Stimulated activated CD4-positive, alpha-beta T cell treated with anti-CD3 and anti-CD28 coated beads, Interleukin-4, amount 100 ng/mL, for 24 hours (primary cell): Measurements from ENCODE around the gene SMAD7.

Experiments
- DNase-seq: peaks from one replicate; pipeline ENCODE4 v3.0.0-alpha.2; 2020

SMAD7 gene

DNA sequence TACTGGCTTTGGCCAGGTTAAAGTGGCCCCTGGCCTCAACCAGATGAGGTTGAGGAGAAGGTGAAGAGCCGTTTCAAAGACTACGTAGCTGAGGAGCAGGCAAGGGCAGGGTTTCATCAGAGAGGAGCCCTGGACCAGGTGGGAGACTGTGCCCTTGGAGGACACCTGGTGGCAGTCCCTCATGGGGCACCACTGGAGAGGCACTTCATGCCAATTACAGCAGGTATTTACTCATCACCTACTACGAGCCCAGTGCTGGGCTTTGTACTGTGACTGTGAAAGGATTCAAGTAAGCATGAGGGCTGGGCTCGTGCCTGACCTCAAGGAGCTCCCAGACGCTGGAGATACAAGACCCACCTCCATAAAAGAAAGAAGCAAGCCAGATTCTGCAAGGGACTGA lies 37.6 kb downstream of the SMAD7 start:
- DNase-seq: peak; percentile 45

DNA sequence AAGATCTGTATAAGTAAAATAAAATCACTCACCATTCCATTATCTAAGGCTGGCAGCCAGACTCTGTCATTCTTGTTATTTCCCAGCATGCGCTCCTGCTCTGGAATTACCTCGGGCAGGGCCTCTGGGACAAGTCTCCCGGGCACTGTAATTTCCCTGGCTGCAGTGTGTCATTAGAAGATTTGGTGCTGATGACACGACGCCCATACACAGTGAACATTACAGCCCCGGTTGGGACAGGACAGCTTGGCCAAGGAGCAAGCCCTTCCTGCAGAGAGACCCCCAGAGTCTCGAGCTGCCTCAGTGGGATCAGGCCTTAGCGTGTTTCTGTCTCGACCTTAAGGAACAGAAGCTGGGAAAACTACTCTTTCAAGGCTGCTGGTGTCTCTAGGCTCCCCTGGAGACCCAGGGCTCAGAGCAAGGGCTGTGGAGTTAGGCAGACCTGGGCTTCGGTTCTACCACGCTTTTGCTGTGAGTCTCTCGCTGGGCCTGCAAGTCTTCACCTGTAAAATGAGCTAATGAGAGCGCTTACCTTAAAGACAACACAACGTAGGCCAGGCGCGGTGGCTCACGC lies 39.7 kb downstream of the SMAD7 start:
- no peak for DNase-seq

DNA sequence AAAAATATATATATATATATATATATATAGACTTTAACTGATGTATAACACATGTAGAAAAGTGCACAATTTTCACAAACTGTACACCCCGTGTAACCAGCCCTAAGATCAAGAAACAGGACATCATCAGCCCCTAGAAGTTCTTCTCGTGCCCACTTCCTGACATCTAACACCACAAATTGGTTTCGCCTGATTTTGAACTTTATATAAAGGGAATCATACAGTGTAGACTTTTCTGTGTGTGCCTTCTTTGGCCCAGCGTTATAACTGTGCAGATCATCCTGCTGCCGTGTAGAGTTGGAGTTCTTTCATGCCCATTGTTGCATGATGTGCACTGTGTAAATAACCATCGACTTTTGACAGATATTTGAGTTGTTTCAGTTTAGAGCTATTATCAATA lies 41.0 kb downstream of the SMAD7 start:
- no peak for DNase-seq

DNA sequence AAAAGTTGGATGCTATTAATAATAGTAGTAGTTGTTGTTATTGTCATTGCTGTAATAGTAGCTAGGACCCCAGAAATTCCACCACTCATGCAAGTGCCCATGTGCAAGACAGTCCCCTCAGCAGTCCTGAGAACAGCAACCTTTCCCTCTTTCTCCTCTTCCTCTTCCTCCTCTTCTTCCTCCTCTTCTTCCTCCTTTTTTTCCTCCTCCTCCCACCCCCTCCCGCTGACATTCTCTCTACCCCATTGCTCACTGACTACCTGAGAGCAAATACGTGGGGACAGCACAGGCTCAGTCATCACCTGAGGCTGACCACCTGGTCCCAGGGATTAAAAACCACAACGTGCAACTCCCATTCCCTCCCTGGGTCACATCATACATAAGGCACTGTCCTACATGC lies 41.8 kb downstream of the SMAD7 start:
- no peak for DNase-seq

DNA sequence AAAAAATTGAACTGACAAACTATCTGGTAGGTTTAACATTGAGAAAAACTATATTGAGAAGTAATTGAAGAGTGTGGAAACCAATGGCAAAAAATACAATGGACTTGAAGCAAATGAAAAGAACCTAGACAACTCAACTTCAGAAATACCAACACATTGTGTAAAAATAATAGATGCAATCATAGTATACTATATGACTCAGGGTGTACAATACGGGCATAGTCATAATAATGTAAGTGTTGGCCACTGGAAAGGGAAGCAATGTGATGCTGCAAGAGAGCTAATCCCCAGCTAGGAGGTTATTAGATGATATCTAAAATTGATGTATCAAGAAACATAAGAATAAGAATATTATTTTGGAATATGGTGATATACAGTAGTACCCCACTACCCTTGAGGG lies 45.3 kb downstream of the SMAD7 start:
- DNase-seq: no peak

DNA sequence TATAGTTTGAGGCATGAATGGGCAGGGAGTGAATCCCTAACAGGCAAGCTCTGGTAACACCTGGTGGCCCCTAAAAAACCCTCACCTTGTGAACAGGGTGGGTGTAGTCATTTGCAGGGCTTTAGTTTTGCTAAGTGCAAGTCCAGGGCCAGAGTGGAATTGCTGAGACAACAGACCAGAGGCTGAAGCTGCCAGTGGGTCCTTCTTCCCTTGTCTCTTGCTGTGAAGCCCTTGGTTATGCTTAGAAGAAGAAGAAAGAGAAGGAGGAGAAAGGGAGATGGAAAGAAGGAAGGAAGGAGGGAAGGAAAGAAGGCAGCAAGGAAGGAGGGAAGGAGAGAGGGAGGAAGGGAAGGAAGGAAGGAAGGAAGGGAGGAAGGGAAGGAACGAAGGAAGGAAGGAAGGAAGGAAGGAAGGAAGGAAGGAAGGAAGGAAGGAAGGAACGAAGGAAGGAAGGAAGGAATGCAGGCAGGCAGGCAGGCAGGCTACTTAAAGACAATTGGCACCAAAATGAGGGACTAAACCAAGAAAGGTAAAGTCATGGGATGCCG lies 45.8 kb downstream of the SMAD7 start:
- no peak for DNase-seq

DNA sequence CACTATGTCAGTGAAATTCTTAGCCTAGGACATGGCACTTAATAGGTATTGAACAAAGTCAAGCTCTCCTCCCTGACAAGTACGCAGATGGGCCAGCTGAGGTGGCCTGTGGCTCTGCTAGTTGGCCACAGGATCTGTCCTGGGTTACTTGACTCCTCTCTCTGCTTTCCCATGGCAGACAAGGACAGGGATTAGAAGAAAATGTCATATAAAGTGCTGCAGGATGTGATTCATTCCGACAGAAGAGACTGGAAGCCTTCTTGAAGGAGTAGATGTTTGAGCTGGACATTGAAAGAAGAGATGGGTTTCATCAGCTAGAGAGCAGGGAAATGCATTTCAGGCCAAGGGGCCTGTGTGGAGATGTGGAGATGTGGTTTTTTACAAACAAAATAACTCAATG lies 46.7 kb downstream of the SMAD7 start:
- DNase-seq: no peak

DNA sequence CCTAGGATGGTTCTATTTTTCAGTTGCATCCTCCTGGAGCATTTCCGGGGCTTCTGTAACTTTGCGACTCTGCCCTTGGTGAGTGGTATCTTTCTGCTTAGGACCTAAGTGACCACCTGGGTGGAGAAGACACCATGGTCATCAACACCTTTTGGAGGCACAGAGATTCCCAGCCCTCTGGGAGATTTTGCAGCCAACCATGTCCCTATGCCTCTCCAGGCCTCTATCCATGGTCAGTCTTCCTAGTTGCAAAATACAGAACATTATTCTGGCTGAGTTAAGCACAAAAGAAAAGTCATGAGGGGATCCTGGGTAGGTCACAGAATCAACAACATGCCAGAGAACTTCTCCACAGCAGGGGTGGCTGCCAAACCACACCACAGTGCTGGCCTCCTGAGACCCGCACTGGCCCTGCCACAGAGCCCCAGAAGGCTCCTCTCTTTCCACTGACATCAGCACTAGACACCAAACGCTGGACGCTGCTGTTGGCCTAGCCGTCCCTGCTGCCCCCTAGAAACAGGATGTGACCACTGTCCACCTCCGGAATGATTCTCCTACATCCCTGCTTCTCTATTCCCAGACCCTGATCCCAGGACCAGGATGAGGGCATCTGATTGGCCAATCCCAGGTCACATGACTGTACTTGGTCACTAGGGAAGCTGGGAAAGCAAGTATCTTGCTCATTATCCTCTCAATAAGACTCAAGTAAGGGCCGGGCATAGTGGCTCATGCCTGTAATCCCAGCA lies 47.7 kb downstream of the SMAD7 start:
- no peak for DNase-seq

DNA sequence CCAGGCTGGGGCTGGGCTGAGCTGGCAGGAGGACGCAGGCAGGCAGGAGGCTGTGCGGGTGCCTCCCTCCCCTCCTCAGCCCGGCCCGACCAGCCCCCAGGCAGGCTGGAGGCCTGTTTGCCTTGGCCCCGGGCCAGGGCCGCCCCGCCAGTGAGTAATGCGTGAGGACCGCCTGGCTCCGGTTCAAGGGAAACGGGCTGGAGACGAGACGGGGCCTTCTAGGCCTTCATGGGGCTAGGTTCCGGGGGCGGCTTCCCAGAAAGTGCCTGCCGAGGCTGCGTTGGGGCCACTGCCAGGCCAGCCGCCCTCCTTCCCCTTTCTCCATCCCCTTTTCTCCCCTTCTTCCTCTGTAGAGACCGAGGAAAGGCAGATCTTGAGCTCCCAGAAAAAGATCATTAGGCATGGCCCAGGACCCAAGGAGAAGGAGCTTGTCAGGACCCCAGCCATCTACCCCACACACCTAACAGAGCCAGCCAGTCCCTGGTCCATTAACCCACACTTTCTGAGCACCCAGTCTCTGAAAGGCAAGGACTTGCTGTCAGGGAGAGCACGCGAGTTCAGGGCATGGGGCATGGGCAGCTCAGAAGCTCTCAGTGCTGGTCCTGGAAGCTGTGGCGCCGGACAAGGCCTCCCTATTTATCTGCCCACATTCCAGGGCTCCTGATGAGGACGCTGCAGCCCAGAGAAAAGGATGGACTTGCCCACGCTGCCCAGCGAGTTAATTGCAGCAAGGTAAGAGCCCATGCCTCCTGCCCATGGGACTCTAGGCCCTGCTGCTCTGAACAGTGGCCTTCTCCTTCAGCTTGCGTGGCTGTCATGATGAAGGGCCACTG lies 48.5 kb downstream of the SMAD7 start:
- no peak for DNase-seq

DNA sequence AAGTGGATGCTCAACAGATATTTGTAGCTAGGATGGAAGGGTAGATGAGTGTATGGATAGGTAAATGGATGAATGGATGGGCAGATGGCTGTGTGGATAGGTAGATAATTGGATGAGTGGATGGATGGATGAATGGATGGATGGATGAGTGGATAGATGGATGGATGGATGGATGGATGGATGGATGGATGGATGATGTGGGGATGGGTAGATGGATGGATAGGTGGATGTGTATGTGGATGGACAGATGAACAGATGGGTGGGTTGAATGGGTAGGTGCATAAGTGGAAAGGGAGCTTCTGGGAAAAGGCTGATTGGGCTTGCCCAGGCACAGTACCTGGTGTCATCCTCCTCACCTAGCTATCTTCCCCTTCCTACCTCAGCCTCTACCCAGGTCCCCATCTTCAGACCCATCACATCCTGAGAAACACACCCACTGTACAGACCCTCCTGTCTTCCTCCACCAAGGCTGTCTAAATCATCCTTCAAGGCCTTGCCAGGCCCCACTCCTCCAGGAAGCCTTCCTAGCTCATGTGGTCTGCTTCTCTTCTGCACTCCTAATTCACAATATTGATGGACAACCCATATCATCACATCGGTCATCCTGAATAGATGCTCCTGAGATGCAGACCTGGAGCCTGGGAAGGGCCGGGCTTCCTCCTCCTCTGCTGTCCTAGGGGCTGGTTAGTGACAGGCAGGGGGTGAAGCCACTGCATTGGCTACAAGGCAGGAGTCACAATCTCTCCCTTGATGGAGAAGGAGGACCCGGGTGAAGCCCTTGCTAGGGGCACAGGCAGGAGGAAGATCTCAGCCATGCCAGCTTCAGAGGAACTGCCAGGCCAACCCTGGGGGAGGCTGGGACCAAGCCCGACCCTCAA lies 49.4 kb downstream of the SMAD7 start:
- no peak for DNase-seq

DNA sequence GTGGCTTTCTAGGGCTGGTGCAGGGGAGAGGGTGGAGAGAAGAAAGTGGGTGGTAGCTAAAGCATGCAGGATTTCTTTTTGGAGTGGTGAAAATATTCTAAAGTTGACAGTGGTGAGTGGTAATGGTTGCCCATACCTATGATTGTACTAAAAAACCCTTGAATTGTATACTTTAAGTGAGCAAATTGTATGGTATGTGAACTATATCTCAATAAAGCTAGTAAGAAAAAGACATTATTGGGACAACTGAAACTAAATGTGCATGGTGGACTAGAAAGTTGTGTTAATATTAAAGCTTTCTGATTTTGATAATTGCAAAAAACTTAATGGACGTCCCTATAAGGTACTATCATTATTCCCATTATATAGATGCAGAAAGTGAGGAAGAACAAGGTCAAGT lies 50.3 kb downstream of the SMAD7 start:
- DNase-seq: no peak

DNA sequence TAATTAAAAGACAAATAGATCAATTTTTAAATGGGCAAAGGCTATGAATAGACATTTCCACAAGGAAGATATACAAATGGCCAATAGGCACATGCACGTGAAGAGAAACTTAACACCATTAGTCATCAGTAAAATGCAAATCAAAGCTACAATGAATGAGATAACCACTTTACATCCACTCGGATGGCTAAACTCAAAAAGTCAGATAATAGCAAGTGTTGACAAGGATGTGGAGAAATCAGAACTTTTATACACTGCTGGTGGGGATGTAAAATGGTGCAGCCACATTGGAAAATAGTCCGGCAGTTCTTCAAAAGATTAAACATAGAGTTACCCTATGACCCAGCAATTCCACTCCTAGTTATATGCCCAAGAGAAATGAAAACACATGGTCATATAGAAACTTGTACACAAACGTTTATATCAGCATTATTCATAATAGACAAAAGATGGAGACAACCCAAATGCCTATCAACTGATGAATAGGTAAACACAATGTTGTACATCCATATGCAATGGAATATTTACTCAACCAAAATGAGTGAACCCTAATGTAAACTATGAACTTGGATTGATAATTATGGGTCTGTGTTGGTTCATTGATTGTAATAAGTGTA lies 51.1 kb downstream of the SMAD7 start:
- DNase-seq: no peak

DNA sequence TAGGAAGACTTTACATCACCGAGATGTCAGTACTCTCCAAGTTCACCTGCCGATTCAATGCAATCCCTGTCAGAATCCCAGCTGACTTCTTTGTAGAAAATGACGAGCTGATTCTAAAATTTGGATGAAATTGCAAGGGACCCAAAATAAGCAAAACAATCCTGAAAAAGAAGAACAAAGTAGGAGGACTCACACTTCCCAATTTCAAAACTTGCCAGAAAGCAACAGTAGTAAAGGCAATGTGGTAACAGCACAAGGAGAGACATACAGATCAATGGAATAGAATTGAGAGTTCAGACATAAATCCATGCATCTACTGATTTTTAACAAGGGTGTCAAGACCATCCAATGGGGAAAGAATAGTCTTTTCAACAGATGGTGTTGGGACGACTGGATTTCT lies 52.2 kb downstream of the SMAD7 start:
- DNase-seq: no peak

DNA sequence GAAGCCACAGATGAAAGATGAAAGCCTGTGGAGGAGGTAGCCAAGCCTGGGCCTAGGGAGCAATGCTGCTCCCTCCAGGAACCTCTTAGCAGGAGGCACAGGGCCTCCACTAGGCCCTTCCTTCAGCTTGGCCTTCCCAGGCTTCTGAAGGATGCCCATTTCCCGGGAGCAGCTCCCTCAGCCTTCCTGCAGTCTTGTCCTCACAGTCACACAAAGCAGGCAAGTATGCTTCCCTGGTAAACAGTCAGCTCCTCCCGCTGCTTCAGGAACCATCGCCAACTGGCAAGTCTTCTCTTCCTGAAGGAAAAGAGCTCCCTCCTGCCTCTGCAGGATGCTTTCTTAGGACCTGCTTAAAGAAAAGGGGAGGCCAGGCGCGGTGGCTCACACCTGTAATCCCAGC lies 53.2 kb downstream of the SMAD7 start:
- no peak for DNase-seq

DNA sequence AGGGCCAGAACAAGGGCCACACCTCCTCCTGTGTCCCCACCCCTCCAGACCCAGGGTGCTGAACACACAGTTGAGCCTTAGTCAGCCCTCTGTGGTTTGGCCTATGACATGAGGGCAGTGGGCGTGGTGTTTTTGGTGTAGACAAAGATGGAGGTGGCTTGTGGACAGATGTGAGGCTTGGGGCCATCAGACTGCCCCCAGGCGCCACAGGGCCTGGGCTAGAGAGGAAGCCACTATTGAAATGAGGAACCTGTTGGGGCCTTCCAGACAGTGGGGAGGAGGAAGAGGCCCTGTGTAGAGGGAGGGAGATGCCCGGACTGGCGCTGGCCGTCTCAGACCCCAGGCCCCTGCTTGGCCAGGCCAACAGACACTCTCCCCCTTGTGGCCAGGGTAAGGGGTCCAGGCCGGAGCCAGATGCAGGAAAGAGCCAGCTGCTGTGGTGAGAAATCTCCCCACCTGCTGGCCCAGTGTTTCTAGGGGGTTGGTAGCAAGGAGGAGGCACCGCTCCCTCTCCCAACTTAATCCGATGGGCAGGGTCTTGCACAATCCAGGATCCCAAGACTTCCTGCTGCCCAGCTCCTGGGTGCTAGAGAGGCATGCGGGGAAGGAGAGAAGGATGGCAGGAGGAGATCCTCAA lies 53.8 kb downstream of the SMAD7 start:
- peak; percentile 17 for DNase-seq

DNA sequence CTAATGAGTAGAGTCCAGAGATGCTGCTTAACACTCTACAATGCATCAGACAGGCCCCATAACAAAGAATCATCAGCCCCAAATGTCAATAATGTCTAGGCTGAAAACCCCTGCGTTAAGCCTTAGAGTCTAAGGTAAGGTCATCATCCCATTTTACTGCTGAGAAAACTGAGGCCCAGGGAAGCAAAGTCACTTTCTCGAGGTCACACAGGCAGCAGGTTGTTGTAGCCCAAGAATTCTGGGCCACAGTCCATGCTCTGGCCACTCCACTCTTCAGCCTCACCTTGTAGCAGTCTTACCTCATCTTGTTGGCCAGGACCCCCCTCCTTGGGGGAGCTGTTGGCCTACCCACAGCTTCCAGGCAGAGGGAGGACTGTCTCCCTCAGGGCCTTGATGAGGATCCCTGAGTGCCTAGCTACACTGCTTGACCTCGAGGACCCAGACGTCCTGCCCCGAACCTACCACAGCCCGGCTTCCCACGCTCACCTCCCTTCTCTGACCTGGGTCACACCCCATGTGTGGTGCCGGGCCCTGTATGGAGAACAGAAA lies 54.4 kb downstream of the SMAD7 start:
- no peak for DNase-seq

DNA sequence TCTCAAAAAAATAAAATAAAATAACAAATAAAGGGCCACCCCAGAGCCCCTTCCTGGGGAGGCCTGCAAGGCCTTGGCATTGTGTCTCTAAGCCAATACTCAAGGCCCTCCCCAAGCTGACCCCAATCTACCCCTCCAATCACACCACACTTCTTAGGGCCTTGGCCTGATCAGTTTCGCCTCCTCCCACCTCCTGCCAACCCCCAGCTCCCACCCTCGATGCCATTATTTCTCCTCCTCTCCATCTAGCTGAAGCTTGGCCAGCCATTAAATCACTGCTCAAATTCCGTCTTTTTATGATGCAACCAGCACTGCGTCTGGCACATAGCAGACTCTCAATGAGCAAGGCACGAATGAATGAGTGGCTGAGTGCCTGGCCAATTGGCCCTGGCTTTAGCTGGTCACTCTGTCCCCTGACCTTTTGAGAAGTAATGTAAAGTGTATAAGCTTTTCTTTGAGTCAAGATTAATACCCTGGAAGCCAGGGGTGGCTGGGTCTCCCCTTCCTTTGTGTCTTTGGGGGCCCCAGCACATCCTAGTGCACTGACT lies 55.9 kb downstream of the SMAD7 start:
- DNase-seq: no peak

DNA sequence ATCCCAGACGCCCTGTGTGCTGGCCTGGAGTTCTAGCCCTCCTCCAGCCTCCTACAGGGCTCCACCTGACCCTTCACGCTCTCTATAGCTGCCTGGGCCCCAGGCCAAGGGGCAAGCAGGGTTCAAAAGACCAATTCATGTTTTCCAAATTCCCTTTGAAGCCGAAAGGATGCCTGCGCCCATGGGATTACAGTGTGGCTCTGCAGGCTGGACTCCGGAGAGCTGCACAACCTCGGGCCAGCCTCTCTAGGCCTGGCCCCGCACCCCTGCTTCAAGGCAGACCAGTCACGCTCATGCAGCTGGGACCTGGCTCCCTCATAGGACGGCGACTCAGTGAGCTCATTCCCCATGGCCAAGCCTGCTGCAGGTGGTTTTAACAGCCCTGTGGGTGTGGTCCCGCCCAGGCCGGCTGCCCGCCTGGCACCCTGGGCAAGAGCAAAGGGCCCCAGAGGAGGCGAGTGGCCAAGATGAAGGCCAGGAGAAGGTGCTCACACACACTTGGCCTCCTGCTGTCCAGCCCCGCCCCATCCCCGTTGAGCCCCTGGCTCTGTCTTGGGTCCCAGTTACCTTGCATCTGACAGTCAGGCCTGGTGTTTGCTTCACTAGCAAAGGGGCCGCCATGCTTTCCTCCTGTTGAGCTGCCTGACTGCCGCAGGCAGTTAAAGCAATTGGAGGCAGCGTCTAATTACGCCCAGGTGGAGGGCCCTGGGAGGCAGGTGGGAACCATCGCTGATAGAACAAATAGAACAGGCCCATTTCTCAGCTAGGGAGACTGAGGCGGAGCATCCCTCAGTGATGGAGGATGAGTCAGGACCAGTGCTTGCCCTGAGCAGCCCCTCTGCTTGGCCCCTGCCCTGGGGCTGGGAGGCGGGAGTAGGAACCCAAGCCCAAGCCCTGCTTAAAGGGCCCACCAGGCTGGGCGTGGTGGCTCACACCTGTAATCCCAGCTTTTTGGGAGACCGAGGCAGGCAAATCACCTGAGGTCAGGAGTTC lies 56.9 kb downstream of the SMAD7 start:
- no peak for DNase-seq

DNA sequence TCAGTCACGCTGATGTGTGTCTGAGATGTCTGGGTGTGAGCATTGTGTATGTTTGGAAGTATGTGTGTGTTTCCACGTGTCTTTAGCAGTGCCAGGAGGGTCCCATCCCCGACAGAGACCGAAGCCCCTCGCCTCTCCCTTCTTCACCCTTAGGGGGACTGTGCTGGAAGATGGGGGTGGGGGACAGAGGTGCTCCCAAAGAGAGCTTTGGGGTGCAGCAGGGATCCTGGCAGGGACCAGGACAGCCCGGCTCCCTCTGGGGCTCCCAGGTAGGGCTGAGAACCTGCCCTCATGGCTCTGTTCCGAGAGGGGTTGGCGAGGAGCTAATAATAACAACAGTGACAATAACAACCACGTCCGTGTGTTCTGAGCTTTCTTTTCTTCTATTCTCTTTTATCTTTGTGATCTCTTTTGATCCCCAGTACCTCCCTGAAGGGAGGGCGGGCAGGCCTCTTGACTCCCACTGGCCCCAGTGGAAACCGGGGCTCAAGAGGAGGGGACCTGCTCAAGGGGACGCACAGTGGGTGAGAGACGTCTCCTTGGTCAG lies 57.6 kb downstream of the SMAD7 start:
- DNase-seq: no peak
